Measurements from ENCODE around the gene IL20RB.

DNA sequence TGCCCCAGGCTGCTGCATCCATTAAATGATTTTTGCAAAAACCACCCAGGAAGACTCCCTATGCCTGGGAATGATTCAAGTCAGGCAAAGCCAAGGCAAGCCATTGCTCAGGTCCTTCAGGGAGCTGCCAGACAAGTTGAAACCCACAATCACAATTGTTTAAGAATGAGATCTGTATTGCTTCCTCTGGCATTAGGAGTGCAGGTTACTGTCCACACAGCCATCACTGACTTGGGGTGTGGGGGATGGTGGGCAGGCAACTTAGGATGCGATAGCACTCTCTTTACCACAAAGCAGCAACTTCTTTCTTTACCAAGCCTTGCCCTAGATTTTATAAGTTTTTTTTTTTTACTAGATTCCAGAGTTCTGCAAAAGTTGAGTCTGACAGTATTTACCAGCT is 15.0 kb upstream of the IL20RB start:
- TF ChIP-seq EZH2 (IDR thresholded peaks at IDR 0.05; ENCODE audit: borderline replicate concordance, low read depth, low read length, poor library complexity, severe bottlenecking): no peak
- TF ChIP-seq, protein P1, sequence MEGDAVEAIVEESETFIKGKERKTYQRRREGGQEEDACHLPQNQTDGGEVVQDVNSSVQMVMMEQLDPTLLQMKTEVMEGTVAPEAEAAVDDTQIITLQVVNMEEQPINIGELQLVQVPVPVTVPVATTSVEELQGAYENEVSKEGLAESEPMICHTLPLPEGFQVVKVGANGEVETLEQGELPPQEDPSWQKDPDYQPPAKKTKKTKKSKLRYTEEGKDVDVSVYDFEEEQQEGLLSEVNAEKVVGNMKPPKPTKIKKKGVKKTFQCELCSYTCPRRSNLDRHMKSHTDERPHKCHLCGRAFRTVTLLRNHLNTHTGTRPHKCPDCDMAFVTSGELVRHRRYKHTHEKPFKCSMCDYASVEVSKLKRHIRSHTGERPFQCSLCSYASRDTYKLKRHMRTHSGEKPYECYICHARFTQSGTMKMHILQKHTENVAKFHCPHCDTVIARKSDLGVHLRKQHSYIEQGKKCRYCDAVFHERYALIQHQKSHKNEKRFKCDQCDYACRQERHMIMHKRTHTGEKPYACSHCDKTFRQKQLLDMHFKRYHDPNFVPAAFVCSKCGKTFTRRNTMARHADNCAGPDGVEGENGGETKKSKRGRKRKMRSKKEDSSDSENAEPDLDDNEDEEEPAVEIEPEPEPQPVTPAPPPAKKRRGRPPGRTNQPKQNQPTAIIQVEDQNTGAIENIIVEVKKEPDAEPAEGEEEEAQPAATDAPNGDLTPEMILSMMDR (conservative IDR thresholded peaks at IDR 0.05; ENCODE audit: low read depth, low read length): no peak

All from A673 (cell line).